Spleen (tissue), 13 donors: ENCODE measurements around the gene KCNH8. TPM values are rescaled to one million over a fixed set of nuclear protein-coding genes. Genes with fewer than 3 reads are reported as not detected.
"Not testable (repeated sequence)": the region's sequence is repeated elsewhere in the genome, so short reads cannot be mapped to it uniquely, and the experiment has no call there.

Experiments
- DNase-seq: peaks from one replicate; pipeline ENCODE4 v3.0.0-alpha.2; 2020
- H3K27ac ChIP-seq, 8 donors: fragments of 200-600 bp; sonication (generic) in 7 of 8; 1 replicate in 4 of 8; 2 replicates in 4 of 8; pipeline versions ENCODE4 v1.5.0 to v1.8.0; 2016 to 2021; ENCODE audit warnings: inconsistent platforms in 4 of 8, mild to moderate bottlenecking in 4 of 8, moderate library complexity in 1 of 8
- H3K27me3 ChIP-seq, 7 donors: fragments of 200-600 bp; sonication (generic) in 6 of 7; replicated peaks in 1 of 7; 1 replicate in 4 of 7; 2 replicates in 3 of 7; pipeline versions ENCODE4 v1.5.0 to v1.8.0; 2016 to 2021; ENCODE audit warnings: inconsistent platforms in 3 of 7, mild to moderate bottlenecking in 1 of 7
- H3K36me3 ChIP-seq, 6 donors: fragments of 200-600 bp; sonication (generic) in 5 of 6; 1 replicate in 4 of 6; 2 replicates in 2 of 6; pipeline versions ENCODE4 v1.5.0 to v1.8.0; 2016 to 2021; ENCODE audit warnings: inconsistent platforms in 2 of 6
- H3K4me1 ChIP-seq, 6 donors: fragments of 200-600 bp; sonication (generic) in 5 of 6; 1 replicate in 3 of 6; 2 replicates in 3 of 6; pipeline versions ENCODE4 v1.5.0 to v1.8.0; 2016 to 2021; ENCODE audit warnings: inconsistent platforms in 3 of 6
- H3K4me3 ChIP-seq, 8 donors: fragments of 200-600 bp; sonication (generic) in 7 of 8; 1 replicate in 4 of 8; 2 replicates in 4 of 8; pipeline versions ENCODE4 v1.5.0 to v1.8.0; 2016 to 2021; ENCODE audit warnings: inconsistent platforms in 4 of 8, mild to moderate bottlenecking in 4 of 8, moderate library complexity in 2 of 8
- H3K9me3 ChIP-seq, 8 donors: fragments of 200-600 bp; sonication (generic) in 7 of 8; 1 replicate in 4 of 8; 2 replicates in 4 of 8; pipeline versions ENCODE4 v1.5.0 to v1.8.0; 2016 to 2021; ENCODE audit warnings: inconsistent platforms in 4 of 8
- CTCF ChIP-seq, 11 experiments: fragments of 200-600 bp in 7 of 11; fragments of 450-650 bp in 4 of 11; sonication (generic) in 4 of 11; IDR thresholded peaks in 8 of 11; conservative IDR thresholded peaks in 3 of 11; 1 replicate in 7 of 11; 2 replicates in 4 of 11; pipeline versions ENCODE4 v1.4.0 to v1.8.0; 2016 to 2021; ENCODE audit warnings: antibody characterized with exemption in 11 of 11, inconsistent platforms in 4 of 11, mild to moderate bottlenecking in 1 of 11
- POLR2A ChIP-seq, 3 donors: fragments of 450-650 bp; IDR thresholded peaks; one replicate each; pipeline ENCODE4 v1.5.1; 2017; ENCODE audit warnings: antibody characterized with exemption in 3 of 3, mild to moderate bottlenecking in 1 of 3
- POLR2AphosphoS5 ChIP-seq, 3 donors: sonication (generic); formaldehyde crosslinking; IDR thresholded peaks; one replicate each; pipeline ENCODE4 v1.5.1; 2017; ENCODE audit warnings: antibody characterized with exemption in 3 of 3
- WGBS, 5 donors: extraction: QIAGEN DNeasy Blood & Tissue Kit in 3 of 5; methylation state at CpG; one replicate each; pipeline versions ENCODE4 v1.1.5 to v1.1.7; 2013 to 2018; 5-methylcytosine and 5-hydroxymethylcytosine counted together
- intact Hi-C: fragments of 100-400 bp; cut with DNase I; formaldehyde crosslinking; loops from one replicate; pipeline ENCODE4 v1.15.0; 2023; ENCODE audit warnings: low total_unique reads
- long read RNA-seq, 2 donors: transcript quantifications; one replicate each; lab custom pipeline, GENCODE V29; 2026
- polyA plus RNA-seq, 3 donors: library from polyadenylated mRNA; stranded (reverse); fragments of 200-250 nt; gene quantifications; one replicate each; pipeline ENCODE4 v1.2.1, GENCODE V29; 2013
- total RNA-seq, 7 donors: library from RNA; depleted of rRNA in 3 of 7; stranded (reverse); fragments of >200 nt in 3 of 7; fragmentation: NEBNext Ultra II Directional in 4 of 7; extraction: Animal tissue kit (Norgen Biotek cat#: 25700) in 4 of 7; gene quantifications; one replicate each; pipeline versions ENCODE4 v1.1.0 to v1.2.1, GENCODE V29; 2016 to 2021
- donor health status: healthy with polysubstance abuse.
- donor health status: DM: no; HTN: no; CAD: no; lungs with moderate emphysema.
- donor health status: DM: no; HTN: no; CAD: no.
- donor health status: Bipolar disorder and iron deficiency.
- donor health status: healthy.
- donor health status: DM: no; HTN: no; CAD: no.
- donor health status: DM: yes; HTN: yes; CAD: no.

The KCNH8 gene
- total RNA-seq (1 to 10 TPM in 6 of 7 donors, under 1 TPM in 1; 0.70 to 3.1 (median 2.2) TPM), polyA plus RNA-seq (1 to 10 TPM in 2 of 3 donors, under 1 TPM in 1; 0.96 to 2.8 (median 1.1) TPM)
- long read RNA-seq, donor 1 = 0 reads
- long read RNA-seq, donor 2 = 0 reads

DNA sequence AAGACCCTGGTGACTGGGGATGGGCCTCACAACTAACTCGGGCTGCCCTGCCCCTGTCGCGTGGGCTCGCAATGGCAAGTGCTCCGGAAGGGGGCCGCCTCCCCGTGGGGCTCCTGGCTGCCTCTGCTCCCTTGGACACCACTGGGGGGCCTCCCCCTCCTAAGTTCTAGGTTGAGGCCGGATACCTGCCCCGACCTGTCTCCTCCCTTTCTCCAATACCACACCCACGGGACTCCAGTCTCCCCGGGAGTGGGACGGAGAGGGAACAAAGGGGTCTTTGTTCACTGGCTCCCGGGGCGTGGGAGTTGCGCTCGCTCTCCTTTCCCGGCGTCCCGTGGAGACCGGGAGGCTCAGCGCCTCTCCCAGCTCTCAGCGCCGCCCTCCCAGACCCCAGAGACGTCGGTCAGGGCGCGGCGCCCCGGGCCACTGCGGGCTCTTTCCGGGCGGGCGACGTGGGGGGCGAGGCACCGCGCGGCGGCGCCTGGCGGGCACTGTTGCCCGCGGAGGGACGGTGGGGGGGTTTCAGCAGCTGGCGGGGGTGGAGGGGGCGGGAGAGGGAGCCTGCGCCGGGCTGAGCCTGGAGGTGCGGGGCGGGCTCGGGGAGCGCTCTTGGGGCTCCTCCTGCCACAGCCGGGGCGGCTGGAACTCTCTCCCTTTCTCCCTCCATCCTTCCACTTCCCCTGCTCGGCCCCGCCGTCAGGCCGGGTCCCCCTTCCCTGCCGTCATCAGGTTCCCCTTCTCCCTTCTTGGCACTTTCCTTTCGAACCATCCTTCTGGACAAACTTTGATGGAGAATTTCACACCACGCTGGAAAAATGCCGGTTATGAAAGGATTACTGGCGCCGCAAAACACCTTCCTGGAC, at the start of gene KCNH8:
TSS of gene KCNH8 (plus strand) at position 606 of the 863 bp plus-strand sequence. CDS start at position 816, 210 bp downstream.
- Histone ChIP-seq H3K27ac (peak within 1 kb of the TSS in 6 of 8 donors; percentile 65 to 78 (median 70)), H3K36me3 (no peaks in the 10 kb centered on the region), H3K4me1 (peaks cover 4 to 35% (median 21%) of the 10 kb centered on the region in 6 donors), H3K27me3 (peaks cover 0 to 47% (median 14%) of the 10 kb centered on the region in 7 donors), H3K4me3 (peak within 1 kb of the TSS; percentile 57 to 84 (median 68)), H3K9me3 (peaks cover 0 to 10% (median 6%) of the 10 kb centered on the region in 8 donors)
- DNase-seq = peak; percentile 79
- intact Hi-C loops = no loop called here
- TF ChIP-seq CTCF (IDR thresholded peaks at IDR 0.05 in 8 of 11, conservative IDR thresholded peaks at IDR 0.05 in 3 of 11) (no peak), POLR2AphosphoS5 (IDR thresholded peaks at IDR 0.05) (peak in 1 of 3 donors; percentile 38), POLR2A (IDR thresholded peaks at IDR 0.05) (no peak)
- 1 to 2% (median 2%) methylated on average over 45 to 61 of the region's 64 CpGs for WGBS, 5 donors

DNA sequence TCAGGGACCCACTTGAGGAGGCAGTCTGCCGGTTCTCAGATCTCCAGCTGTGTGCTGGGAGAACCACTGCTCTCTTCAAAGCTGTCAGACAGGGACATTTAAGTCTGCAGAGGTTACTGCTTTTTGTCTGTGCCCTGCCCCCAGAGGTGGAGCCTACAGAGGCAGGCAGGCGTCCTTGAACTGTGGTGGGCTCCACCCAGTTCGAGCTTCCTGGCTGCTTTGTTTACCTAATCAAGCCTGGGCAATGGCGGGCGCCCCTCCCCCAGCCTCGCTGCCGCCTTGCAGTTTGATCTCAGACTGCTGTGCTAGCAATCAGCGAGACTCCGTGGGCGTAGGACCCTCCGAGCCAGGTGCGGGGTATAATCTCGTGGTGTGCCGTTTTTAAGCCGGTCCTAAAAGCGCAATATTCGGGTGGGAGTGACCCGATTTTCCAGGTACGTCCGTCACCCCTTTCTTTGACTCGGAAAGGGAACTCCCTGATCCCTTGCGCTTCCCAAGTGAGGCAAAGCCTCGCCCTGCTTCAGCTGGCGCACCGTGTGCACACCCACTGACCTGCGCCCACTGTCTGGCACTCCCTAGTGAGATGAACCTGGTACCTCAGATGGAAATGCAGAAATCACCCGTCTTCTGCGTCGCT, 45.5 kb upstream of the KCNH8 start:
- Histone ChIP-seq H3K27ac (peak overlapping the region in 1 of 8 donors; percentile 73), H3K9me3 (peaks cover 0 to 16% (median 0%) of the 10 kb centered on the region in 8 donors), H3K4me3 (peak overlapping the region in 1 of 8 donors; percentile 32)
- H3K4me1 ChIP-seq, H3K27me3 ChIP-seq, intact Hi-C loops, H3K36me3 ChIP-seq: not testable (repeated sequence)
- peak; percentile 68 for DNase-seq
- WGBS, 5 donors = 33 to 78% (median 65%) methylated on average over 12 to 29 of the region's 29 CpGs

DNA sequence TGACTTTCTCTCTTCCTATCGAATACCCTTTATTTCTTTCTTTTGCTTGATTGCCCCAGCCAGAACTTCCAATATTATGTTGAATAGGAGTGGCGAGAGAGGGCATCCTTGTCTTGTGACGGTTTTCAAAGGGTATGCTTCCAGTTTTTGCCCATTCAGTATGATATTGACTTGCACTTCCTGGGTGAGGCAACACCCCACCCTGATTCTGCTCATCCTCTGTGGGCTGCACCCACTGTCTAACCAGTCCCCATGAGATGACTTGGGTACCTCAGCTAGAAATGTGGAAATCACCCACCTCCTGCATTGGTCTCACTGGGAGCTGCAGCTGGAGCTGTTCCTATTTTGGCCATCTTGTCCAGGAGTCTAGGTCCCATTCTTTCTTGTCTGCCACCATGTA, 44.8 kb upstream of the KCNH8 start:
- intact Hi-C loops = no loop called here
- no peak for DNase-seq
- H3K4me3 ChIP-seq = peak overlapping the region in 1 of 8 donors; percentile 32
- H3K4me1 ChIP-seq = no peaks in the 10 kb centered on the region
- H3K27me3 ChIP-seq = no peaks in the 10 kb centered on the region
- 71 to 86% (median 80%) methylated on average over 3 of the region's 3 CpGs for WGBS, 5 donors
- H3K36me3 ChIP-seq = no peaks in the 10 kb centered on the region
- peak overlapping the region in 1 of 8 donors; percentile 73 for H3K27ac ChIP-seq
- TF ChIP-seq POLR2AphosphoS5 (IDR thresholded peaks at IDR 0.05) = no peak
- no peak for TF ChIP-seq POLR2A (IDR thresholded peaks at IDR 0.05)
- no peak for TF ChIP-seq CTCF (IDR thresholded peaks at IDR 0.05 in 8 of 11, conservative IDR thresholded peaks at IDR 0.05 in 3 of 11)
- H3K9me3 ChIP-seq = peaks cover 0 to 18% (median 0%) of the 10 kb centered on the region in 8 donors

- Histone ChIP-seq H3K27ac (no peak overlapping the region), H3K36me3 (no peaks in the 10 kb centered on the region), H3K4me1 (no peaks in the 10 kb centered on the region), H3K9me3 (peaks cover 0 to 18% (median 0%) of the 10 kb centered on the region in 8 donors), H3K27me3 (no peaks in the 10 kb centered on the region), H3K4me3 (no peak overlapping the region)
- intact Hi-C loops = no loop called here
- TF ChIP-seq POLR2AphosphoS5 (IDR thresholded peaks at IDR 0.05) (no peak), CTCF (IDR thresholded peaks at IDR 0.05 in 8 of 11, conservative IDR thresholded peaks at IDR 0.05 in 3 of 11) (no peak), POLR2A (IDR thresholded peaks at IDR 0.05) (no peak)
- DNase-seq = no peak
Measured at GRCh38 chr3:19104459-19104858, 43.9 kb upstream of the KCNH8 start.
